SH-SY5Y (cell line): ENCODE results near the gene SURF2.

Experiments
- GATA2 ChIP-seq: IDR thresholded peaks from 2 replicates; pipeline ENCODE4 v1.6.1; 2011; ENCODE audit warnings: mild to moderate bottlenecking, low read depth, low read length
- GATA3 ChIP-seq: IDR thresholded peaks from 2 replicates; pipeline ENCODE4 v1.6.1; 2011; ENCODE audit warnings: low read depth, mild to moderate bottlenecking, low read length, moderate library complexity

DNA sequence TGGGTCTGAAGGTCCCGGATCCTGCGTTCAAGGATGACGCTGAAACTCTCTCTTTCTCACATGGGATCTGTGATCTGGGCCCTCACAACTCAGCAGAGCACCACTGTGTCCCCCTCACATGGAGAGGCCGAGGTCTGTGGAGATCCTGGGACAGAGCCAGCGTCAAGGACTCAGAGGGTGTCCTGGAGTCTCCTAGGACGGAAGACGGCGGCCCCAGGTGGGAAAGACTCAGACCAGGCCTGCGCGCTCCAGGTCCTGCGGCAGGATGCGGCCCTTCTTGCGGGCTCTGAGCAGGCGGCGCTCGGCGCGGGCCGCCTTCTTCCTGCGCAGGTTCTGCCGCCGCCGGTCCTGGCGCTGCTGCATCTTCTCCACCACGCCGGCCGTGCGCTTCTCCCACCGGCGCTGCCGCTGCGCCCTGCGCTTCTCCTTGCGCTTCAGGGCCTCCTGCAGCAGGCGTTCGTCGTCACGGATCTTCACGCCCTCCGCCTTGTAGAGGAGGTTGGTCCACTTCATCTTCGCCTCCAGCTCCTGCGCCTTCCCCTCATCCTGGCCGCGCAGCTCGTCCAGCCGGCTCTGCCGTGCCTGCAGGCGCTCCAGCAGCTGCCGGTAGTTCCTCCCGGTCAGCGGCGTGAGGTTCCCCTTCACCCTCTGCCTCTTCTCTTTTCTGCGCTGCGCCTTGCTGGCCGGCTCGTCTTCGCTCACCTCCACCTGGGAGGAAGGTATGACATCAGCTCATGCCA lies 24.5 kb upstream of the SURF2 start:
- TF ChIP-seq GATA2 (no peak), GATA3 (no peak)
